Right hindlimb (tissue), 1 donor: ENCODE results near the gene NOX4.
"Not testable (repeated sequence)": the region's sequence is repeated elsewhere in the genome, so short reads cannot be mapped to it uniquely, and the experiment has no call there.

Experiments
- DNase-seq: peaks from one replicate; pipeline ENCODE4 v3.0.0-alpha.2; 2018

The NOX4 gene

GRCh38 chr11:89378986-89379385 is 112.2 kb downstream of the NOX4 start:
- DNase-seq, result not testable (repeated sequence)

DNA sequence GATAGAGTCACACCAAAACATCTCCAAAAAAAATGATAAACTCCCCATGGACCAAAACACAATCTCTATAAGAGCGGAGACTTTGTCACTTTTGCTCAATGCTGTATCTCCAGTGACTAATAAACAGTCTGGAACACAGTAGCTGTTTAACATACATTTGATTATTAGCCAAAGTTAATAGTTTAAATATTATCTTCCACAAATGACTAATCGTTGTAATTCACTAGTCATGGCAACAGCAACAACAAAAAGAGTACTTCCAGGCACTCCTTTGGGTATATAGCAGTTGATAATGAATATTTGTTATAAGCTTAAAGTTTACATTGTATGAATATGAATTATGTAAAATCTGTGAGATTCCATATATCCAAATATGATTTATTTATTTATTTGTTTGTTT is 121.8 kb downstream of the NOX4 start:
- not testable (repeated sequence) for DNase-seq

DNA sequence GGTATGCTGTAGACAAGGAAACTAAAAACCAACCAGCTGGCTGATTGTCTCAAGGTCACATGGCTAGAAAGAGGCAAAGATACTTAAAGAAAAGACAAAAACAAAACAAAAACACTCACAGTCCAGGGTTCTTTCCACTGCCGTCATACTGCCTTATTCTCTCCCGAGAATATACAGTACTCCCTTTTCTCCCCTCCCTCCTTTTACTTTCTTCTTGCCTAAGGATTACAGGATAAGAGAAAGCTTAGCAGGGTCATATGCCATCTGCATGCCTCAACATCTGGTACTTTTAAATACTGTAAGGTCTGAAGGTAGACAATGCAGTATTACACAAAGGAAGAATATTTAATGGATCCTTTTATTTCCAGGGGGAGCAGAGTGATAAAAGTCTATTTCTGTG is 126.3 kb downstream of the NOX4 start:
- not testable (repeated sequence) for DNase-seq

DNA sequence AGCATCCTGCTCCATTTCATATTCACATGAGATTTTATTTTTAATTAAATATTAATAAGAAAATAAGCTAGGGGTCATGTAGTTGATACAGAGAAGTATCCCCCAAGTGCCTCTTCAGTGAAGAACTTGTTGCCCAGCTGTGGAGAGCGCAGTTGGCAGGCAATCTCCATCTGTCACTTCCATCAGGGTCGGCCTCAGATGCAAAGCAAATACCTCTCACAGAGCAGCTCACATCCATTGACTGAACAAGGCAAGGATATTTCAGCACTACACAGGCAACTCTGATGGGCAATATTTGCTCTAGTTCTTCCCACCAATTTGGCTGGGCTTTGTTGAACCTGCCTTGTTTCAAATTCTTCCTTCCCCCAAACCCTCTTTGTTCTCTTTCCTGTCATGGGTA is 129.4 kb downstream of the NOX4 start:
- DNase-seq, result no peak

GRCh38 chr11:89359208-89359607 is 132.0 kb downstream of the NOX4 start:
- DNase-seq, result not testable (repeated sequence)

DNA sequence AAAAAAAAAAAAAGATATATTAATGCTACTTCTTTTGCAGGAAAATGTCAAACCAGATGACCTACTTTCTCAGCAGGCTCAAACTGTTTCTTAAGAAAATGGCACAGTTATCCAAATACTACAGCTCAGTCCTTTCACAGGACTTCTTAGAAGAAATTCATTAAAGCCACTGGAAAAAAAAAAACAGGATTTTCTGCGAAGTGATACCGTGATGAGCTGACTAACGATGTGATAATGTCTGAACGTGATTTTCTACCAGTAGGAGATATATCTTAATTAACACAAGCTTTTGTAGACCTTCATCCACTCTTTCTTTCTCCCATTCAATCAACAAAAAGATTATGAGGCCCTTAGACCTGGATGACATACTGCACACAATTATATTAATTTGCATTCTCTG is 132.4 kb downstream of the NOX4 start:
- no peak for DNase-seq

DNA sequence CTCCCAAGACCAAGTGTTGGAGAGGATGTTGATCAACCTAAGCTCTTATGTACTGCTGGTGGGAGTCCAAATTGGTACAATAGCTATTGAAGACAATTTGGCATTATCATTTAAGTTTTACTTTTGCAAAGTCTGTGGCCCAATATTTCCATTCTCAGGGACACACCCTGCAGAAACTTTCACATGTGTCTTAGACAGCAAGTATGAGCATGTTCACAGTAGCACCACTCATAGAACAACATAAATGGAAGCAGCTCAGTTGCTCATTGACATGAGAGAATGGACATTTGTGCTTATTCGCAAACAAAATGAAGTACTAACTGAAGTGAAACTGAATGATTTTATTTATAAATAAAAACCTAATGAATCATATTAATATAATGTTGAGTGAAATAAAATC is 135.5 kb downstream of the NOX4 start:
- DNase-seq, result no peak

DNA sequence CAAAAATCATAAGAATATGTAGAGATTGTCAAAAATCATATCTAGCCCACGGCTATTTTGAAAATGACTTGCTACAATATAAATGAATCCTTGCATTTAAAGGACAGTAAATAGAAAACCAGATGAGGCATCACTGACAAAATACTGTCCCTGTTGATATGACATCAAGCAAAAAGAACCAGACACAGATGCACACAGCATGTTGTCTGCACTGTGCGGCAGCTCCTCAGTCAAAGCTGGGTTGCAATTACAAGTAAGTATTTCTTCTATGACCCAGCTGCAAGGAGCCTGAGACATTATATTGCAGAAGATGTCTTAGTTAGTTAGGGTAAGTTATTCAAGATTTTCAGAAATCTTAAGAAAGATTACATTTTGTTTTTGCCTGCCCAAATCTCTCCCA is 136.7 kb downstream of the NOX4 start:
- DNase-seq, result not testable (repeated sequence)

GRCh38 chr11:89347071-89347470 is 144.1 kb downstream of the NOX4 start:
- no peak for DNase-seq

DNA sequence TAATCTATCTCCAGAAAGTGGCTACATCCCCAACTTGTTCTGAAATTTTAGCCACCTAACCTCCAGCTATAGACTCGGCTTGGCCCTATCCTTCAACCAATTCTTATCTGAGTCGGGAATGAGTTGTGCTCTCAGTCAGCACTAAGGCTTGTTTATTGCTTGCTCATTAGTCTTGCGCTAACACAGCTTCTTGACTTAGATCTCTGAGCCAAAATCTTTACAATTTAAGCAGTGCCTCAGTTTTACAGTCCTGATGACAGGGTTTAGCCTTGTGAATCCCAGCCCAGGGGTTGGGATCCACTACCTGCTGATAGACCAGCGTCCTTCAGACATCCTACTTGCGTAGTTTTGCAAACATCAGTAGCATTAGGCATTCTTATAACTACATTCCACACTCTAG is 144.6 kb downstream of the NOX4 start:
- DNase-seq, result no peak

- DNase-seq, result not testable (repeated sequence)
Observed at GRCh38 chr11:89342880-89343572, 148.1 kb downstream of the NOX4 start.

DNA sequence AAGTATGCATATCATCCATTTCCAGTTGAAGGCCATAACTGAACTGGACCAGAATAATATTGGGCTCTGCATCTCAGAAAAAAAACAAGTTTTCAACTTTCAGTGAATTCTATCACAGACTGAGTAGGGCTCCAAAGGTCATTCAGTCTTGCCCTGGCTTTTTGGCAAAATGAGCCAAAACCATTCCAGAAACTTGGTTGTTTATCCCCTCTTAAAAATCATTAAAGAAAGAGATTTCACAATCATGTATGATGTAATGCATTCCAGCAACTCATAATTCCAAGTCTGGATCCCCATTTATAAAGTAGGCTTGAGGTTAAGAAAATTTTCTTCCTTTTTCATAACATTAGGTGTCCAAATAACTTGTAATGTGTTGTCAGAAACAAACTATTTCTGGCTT is 150.7 kb downstream of the NOX4 start:
- not testable (repeated sequence) for DNase-seq

GRCh38 chr11:89338073-89338472 is 153.1 kb downstream of the NOX4 start:
- not testable (repeated sequence) for DNase-seq

DNA sequence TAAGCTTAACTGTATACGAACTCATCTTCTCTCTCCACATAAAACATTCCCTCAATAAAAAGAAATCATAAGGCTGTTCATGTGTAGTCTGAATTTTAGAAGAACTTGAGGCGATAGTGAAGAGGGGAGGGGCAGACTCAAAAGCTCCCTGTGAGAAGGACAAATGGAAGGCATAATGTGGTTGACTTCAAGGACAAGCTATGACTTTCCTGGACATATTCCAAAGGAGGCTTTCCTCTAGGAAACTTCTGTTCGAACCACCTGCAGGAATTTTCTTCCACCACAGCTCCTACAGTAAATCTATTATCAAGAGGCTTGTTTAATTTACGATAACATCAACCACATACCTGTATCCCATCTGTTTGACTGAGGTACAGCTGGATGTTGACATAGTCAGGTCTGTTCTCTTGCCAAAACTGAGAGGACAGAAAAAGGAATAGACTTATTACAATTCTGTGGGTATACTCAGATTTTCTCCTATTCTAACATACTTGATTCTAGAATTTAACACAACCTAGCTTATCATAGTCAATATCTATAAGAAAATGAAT is 154.0 kb downstream of the NOX4 start:
- not testable (repeated sequence) for DNase-seq

- not testable (repeated sequence) for DNase-seq
Observed at GRCh38 chr11:89333704-89334103, 157.5 kb downstream of the NOX4 start.

- DNase-seq, result not testable (repeated sequence)
Observed at GRCh38 chr11:89331940-89332339, 159.2 kb downstream of the NOX4 start.

DNA sequence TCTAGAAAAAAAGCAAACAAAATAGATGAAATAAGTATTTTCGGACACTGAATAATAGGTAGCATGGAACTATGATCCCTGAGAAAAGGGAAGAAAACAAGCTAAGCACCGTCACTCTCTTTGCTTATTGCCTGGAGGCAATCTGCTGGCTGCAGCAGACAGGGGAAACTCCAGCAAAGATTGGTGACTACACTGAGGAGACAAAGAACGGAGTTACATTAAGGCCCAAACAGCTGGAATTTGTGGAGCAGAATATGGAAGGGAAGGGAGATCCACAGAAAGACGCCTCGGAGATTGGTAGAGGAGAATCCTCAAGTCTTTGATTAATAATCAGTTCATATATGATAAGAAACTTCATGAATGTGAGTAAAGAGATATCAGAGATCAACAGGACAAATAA is 163.3 kb downstream of the NOX4 start:
- no peak for DNase-seq

GRCh38 chr11:89321401-89321800 is 169.8 kb downstream of the NOX4 start:
- DNase-seq, result no peak

- not testable (repeated sequence) for DNase-seq
Observed at GRCh38 chr11:89310607-89311006, 180.6 kb downstream of the NOX4 start.

- DNase-seq, result not testable (repeated sequence)
Observed at GRCh38 chr11:89309321-89309985, 181.7 kb downstream of the NOX4 start.

GRCh38 chr11:89308272-89308671 is 182.9 kb downstream of the NOX4 start:
- DNase-seq, result not testable (repeated sequence)

- not testable (repeated sequence) for DNase-seq
Observed at GRCh38 chr11:89303029-89303428, 188.1 kb downstream of the NOX4 start.

GRCh38 chr11:89295023-89295422 is 196.2 kb downstream of the NOX4 start:
- not testable (repeated sequence) for DNase-seq
